ENCODE data around the gene UNK. TPM values are rescaled to one million over a fixed set of nuclear protein-coding genes. Genes with fewer than 3 reads are reported as not detected.

The UNK gene, protein sequence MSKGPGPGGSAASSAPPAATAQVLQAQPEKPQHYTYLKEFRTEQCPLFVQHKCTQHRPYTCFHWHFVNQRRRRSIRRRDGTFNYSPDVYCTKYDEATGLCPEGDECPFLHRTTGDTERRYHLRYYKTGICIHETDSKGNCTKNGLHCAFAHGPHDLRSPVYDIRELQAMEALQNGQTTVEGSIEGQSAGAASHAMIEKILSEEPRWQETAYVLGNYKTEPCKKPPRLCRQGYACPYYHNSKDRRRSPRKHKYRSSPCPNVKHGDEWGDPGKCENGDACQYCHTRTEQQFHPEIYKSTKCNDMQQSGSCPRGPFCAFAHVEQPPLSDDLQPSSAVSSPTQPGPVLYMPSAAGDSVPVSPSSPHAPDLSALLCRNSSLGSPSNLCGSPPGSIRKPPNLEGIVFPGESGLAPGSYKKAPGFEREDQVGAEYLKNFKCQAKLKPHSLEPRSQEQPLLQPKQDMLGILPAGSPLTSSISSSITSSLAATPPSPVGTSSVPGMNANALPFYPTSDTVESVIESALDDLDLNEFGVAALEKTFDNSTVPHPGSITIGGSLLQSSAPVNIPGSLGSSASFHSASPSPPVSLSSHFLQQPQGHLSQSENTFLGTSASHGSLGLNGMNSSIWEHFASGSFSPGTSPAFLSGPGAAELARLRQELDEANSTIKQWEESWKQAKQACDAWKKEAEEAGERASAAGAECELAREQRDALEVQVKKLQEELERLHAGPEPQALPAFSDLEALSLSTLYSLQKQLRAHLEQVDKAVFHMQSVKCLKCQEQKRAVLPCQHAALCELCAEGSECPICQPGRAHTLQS
- 10 to 100 TPM in 3 of 4 donors, 1 to 10 TPM in 1; 8.9 to 34.3 (median 16.3) TPM for polyA plus RNA-seq
- long read RNA-seq, donor 1 = 0 reads
- long read RNA-seq, donor 2 = 0 reads
- long read RNA-seq, donor 3, partial matches to known transcripts = 0 of 2 reads
- long read RNA-seq, donor 3, other reads (novel, unspliced or antisense) = 0 of 2 reads
- long read RNA-seq, donor 4 = 0 reads
- long read RNA-seq, donor 5, partial matches to known transcripts = 0 of 1 reads
- long read RNA-seq, donor 5, other reads (novel, unspliced or antisense) = 0 of 1 reads
- long read RNA-seq, donor 6, partial matches to known transcripts = 0 of 2 reads
- long read RNA-seq, donor 6, other reads (novel, unspliced or antisense) = 0 of 2 reads
- long read RNA-seq, donor 7, transcript UNK-202 (4 exons, 1,312 nt) = major isoform, 5 of 11 reads
- long read RNA-seq, donor 7, partial matches to known transcripts = 6 of 11 reads
- long read RNA-seq, donor 7, other reads (novel, unspliced or antisense) = 0 of 11 reads
- long read RNA-seq, donor 8, partial matches to known transcripts = 0 of 1 reads
- long read RNA-seq, donor 8, other reads (novel, unspliced or antisense) = 0 of 1 reads
- long read RNA-seq, donor 9, partial matches to known transcripts = 0 of 2 reads
- long read RNA-seq, donor 9, other reads (novel, unspliced or antisense) = 0 of 2 reads
- long read RNA-seq, donor 10, partial matches to known transcripts = 0 of 3 reads
- long read RNA-seq, donor 10, other reads (novel, unspliced or antisense) = 0 of 3 reads

DNA sequence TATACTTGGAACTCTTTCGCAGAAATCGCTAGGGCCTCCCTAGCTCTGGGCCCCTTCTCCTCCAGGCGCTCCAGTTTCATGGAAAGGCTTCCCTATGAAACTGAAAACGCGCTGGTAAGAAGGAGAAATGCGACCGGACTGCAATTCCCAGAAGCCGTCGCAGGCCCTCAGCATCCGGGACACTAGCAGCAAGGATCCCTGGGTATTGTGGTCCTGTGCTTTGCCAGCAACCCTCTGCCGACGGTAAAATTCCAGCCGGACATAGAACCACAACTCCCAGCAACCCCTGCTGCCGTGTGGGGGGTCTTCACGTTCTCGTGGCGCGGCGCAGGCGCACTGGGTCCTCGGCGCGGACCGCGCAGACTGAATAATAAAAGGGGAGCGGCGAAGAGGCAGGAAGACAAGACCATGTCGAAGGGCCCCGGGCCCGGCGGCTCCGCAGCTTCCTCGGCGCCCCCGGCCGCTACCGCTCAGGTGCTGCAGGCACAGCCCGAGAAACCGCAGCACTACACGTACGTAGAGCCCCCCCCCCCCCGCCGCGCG, at the start of gene UNK:
TSS of gene UNK (plus strand) at position 334 of the 543 bp plus-strand sequence. CDS start at position 409, 75 bp downstream.
- H3K36me3 ChIP-seq (ENCODE audit: control insufficient read depth in 3 of 3, insufficient read depth in 2 of 3, low read depth in 1 of 3, low read length in 3 of 3) = peaks cover 0 to 4% (median 0%) of the 10 kb centered on the region in 3 donors
- H3K4me1 ChIP-seq (ENCODE audit: control insufficient read depth in 3 of 3, insufficient read depth in 2 of 3, low read depth in 1 of 3, low read length in 2 of 3) = peaks cover 0 to 32% (median 17%) of the 10 kb centered on the region in 3 donors
- DNase-seq (peak; percentile 99 to 100), FAIRE-seq (no peak)
- peak within 1 kb of the TSS; percentile 44 to 65 (median 50) for H3K4me3 ChIP-seq (ENCODE audit: low read depth in 1 of 3, low read length in 3 of 3)
- no peaks in the 10 kb centered on the region for H3K27me3 ChIP-seq (ENCODE audit: control insufficient read depth in 3 of 3, insufficient read depth in 3 of 3, low read length in 3 of 3)
- no peaks in the 10 kb centered on the region for H3K9me3 ChIP-seq (ENCODE audit: control insufficient read depth in 2 of 2, insufficient read depth in 1 of 2, low read depth in 1 of 2, low read length in 1 of 2)
- WGBS, 3 donors = 0 to 1% (median 0%) methylated on average over 28 to 45 of the region's 45 CpGs
- peak within 1 kb of the TSS; percentile 97 to 100 (median 100) for H3K27ac ChIP-seq (ENCODE audit: low read depth in 1 of 3, low read length in 2 of 3)

DNA sequence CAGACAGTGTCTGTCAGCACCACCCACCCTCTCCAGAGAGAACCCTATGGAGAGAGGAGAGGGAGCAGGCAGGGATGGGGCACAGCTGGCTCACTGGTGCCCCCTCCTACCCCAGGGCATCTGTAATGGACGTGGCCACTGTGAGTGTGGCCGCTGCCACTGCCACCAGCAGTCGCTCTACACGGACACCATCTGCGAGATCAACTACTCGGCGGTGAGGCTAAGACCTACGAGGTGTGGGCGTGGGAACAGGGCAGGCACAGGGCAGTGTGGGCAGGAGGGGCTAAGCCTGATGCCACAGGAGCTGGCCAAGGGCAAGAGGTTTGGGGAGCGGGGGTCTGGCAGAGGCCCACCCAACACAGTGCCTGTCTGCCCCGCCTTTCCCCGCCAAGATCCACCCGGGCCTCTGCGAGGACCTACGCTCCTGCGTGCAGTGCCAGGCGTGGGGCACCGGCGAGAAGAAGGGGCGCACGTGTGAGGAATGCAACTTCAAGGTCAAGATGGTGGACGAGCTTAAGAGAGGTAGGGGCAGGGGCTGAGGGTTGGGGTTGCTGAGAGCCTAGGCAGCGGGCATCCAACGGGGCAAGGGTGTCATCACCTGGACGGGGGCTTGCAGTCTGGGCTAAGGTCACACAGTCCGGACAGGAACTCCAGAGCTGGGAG, 48.3 kb upstream of the UNK start:
- H3K27ac ChIP-seq (ENCODE audit: low read depth in 1 of 3, low read length in 2 of 3) = no peak overlapping the region
- no peak overlapping the region for H3K4me3 ChIP-seq (ENCODE audit: low read depth in 1 of 3, low read length in 3 of 3)
- H3K4me1 ChIP-seq (ENCODE audit: control insufficient read depth in 3 of 3, insufficient read depth in 2 of 3, low read depth in 1 of 3, low read length in 2 of 3) = peaks cover 0 to 23% (median 0%) of the 10 kb centered on the region in 3 donors
- FAIRE-seq (no peak), DNase-seq (no peak)
- WGBS, 3 donors = 87 to 91% (median 89%) methylated on average over 26 of the region's 26 CpGs
- H3K36me3 ChIP-seq (ENCODE audit: control insufficient read depth in 3 of 3, insufficient read depth in 2 of 3, low read depth in 1 of 3, low read length in 3 of 3) = peaks cover 3 to 94% (median 30%) of the 10 kb centered on the region in 3 donors
- no peaks in the 10 kb centered on the region for H3K27me3 ChIP-seq (ENCODE audit: control insufficient read depth in 3 of 3, insufficient read depth in 3 of 3, low read length in 3 of 3)
- H3K9me3 ChIP-seq (ENCODE audit: control insufficient read depth in 2 of 2, insufficient read depth in 1 of 2, low read depth in 1 of 2, low read length in 1 of 2) = no peaks in the 10 kb centered on the region

DNA sequence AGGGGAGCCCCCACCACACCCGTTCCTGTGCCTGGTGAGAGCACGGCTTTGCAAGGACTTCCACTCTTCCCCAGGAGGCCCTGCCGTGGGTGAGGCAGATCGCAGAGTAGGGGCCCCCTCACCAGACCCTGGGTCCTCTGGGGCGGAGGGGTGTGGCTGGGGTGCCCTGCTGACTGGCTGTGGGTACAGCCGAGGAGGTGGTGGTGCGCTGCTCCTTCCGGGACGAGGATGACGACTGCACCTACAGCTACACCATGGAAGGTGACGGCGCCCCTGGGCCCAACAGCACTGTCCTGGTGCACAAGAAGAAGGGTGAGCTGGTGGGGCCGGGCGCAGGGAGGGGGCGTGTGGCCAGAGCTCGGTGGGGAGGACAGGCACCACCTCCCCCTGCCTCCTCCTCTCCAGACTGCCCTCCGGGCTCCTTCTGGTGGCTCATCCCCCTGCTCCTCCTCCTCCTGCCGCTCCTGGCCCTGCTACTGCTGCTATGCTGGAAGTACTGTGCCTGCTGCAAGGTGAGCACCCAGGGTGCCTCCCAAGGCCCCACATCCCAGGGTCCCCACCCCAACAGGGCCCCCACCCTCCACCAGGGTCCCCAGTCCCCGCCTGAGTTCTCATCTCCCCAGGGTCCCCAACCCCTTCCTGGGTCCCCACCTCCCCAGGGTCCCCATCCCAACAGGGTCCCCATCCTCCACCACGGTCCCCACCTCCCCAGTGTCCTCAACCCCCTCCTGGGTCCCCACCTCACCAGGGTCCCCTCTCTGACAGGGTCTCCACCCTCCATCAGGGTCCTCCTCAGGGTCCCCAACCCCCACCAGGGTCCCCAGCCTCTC, 47.3 kb upstream of the UNK start:
- 80 to 88% (median 82%) methylated on average over 16 to 20 of the region's 20 CpGs for WGBS, 3 donors
- H3K27me3 ChIP-seq (ENCODE audit: control insufficient read depth in 3 of 3, insufficient read depth in 3 of 3, low read length in 3 of 3) = no peaks in the 10 kb centered on the region
- H3K36me3 ChIP-seq (ENCODE audit: control insufficient read depth in 3 of 3, insufficient read depth in 2 of 3, low read depth in 1 of 3, low read length in 3 of 3) = peaks cover 3 to 92% (median 34%) of the 10 kb centered on the region in 3 donors
- no peak overlapping the region for H3K4me3 ChIP-seq (ENCODE audit: low read depth in 1 of 3, low read length in 3 of 3)
- peaks cover 0 to 18% (median 0%) of the 10 kb centered on the region in 3 donors for H3K4me1 ChIP-seq (ENCODE audit: control insufficient read depth in 3 of 3, insufficient read depth in 2 of 3, low read depth in 1 of 3, low read length in 2 of 3)
- DNase-seq (no peak), FAIRE-seq (no peak)
- H3K9me3 ChIP-seq (ENCODE audit: control insufficient read depth in 2 of 2, insufficient read depth in 1 of 2, low read depth in 1 of 2, low read length in 1 of 2) = no peaks in the 10 kb centered on the region
- no peak overlapping the region for H3K27ac ChIP-seq (ENCODE audit: low read depth in 1 of 3, low read length in 2 of 3)

DNA sequence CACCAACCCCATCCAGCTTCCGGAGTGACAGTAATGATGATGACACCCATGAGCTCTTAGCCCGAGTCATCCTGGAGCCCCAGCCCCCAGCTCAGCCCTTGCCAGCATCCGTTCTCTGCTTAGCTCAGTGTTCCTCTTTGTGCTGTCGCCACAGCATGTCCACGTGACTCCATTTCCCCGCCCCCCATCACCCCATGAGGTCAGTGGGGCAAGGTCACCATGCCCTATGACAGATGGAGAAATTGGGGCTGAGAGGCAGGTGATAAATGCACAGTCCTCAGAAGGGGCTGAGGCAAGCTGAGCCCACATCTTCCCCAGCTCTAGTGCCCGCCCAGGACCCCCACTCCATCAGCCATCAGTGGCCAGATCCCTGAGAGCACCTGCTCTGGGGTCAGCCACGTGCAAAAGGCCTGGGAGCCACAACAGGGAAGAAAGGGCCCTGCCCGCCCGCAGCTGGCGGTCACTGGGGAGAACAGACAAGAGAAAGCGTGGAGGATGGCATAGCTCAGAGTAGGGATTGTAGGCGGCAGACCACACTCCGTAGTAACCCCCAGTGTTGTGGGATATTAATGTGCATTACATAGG, 46.3 kb upstream of the UNK start:
- WGBS, 3 donors = 64 to 80% (median 72%) methylated on average over 14 of the region's 14 CpGs
- Histone ChIP-seq H3K27ac (ENCODE audit: low read depth in 1 of 3, low read length in 2 of 3) (no peak overlapping the region), H3K36me3 (ENCODE audit: control insufficient read depth in 3 of 3, insufficient read depth in 2 of 3, low read depth in 1 of 3, low read length in 3 of 3) (peaks cover 3 to 94% (median 37%) of the 10 kb centered on the region in 3 donors), H3K9me3 (ENCODE audit: control insufficient read depth in 2 of 2, insufficient read depth in 1 of 2, low read depth in 1 of 2, low read length in 1 of 2) (no peaks in the 10 kb centered on the region), H3K27me3 (ENCODE audit: control insufficient read depth in 3 of 3, insufficient read depth in 3 of 3, low read length in 3 of 3) (no peaks in the 10 kb centered on the region), H3K4me3 (ENCODE audit: low read depth in 1 of 3, low read length in 3 of 3) (no peak overlapping the region), H3K4me1 (ENCODE audit: control insufficient read depth in 3 of 3, insufficient read depth in 2 of 3, low read depth in 1 of 3, low read length in 2 of 3) (peaks cover 0 to 15% (median 0%) of the 10 kb centered on the region in 3 donors)
- DNase-seq (no peak), FAIRE-seq (no peak)

DNA sequence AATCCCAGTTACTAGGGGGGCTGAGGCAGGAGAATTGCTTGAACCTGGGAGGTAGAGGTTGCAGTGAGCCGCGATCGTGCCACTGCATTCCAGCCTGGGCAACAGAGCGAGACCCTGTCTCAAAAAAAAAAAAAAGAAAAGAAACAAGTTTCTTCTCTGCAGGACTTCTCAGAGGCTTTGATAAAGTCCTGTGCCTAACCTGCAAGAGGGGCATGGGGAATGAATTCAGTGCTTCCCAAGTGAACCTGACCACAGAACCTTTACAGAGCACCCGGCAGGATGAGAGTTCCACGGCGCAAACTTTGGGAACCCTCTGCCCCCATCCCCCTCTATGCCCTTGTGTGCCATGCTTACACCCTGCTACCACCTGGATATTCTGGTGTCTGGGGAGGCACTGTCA, 45.4 kb upstream of the UNK start:
- FAIRE-seq = no peak
- H3K4me3 ChIP-seq (ENCODE audit: low read depth in 1 of 3, low read length in 3 of 3) = no peak overlapping the region
- H3K36me3 ChIP-seq (ENCODE audit: control insufficient read depth in 3 of 3, insufficient read depth in 2 of 3, low read depth in 1 of 3, low read length in 3 of 3) = peaks cover 3 to 94% (median 37%) of the 10 kb centered on the region in 3 donors

DNA sequence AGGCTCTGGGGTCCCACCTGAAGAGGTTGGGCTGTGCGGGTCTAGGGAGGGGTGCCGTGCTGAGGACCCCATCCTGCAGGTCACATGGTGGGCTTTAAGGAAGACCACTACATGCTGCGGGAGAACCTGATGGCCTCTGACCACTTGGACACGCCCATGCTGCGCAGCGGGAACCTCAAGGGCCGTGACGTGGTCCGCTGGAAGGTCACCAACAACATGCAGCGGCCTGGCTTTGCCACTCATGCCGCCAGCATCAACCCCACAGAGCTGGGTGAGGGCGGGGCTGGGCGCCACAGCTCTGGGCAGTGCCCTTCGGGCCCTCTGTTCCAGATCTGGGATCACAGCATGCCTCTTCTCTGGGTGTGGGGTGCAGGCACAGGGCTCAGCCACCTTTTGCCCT, 44.8 kb upstream of the UNK start:
- WGBS, 3 donors = 90 to 91% (median 90%) methylated on average over 14 of the region's 14 CpGs
- no peak for FAIRE-seq
- no peaks in the 10 kb centered on the region for H3K9me3 ChIP-seq (ENCODE audit: control insufficient read depth in 2 of 2, insufficient read depth in 1 of 2, low read depth in 1 of 2, low read length in 1 of 2)
- no peak overlapping the region for H3K27ac ChIP-seq (ENCODE audit: low read depth in 1 of 3, low read length in 2 of 3)
- DNase-seq = no peak
- H3K4me3 ChIP-seq (ENCODE audit: low read depth in 1 of 3, low read length in 3 of 3) = no peak overlapping the region
- H3K36me3 ChIP-seq (ENCODE audit: control insufficient read depth in 3 of 3, insufficient read depth in 2 of 3, low read depth in 1 of 3, low read length in 3 of 3) = peaks cover 3 to 93% (median 39%) of the 10 kb centered on the region in 3 donors
- H3K4me1 ChIP-seq (ENCODE audit: control insufficient read depth in 3 of 3, insufficient read depth in 2 of 3, low read depth in 1 of 3, low read length in 2 of 3) = peaks cover 0 to 2% (median 0%) of the 10 kb centered on the region in 3 donors
- no peaks in the 10 kb centered on the region for H3K27me3 ChIP-seq (ENCODE audit: control insufficient read depth in 3 of 3, insufficient read depth in 3 of 3, low read length in 3 of 3)

More for the DNA sequence above, 45.4 kb upstream of the UNK start:
- no peaks in the 10 kb centered on the region for H3K27me3 ChIP-seq (ENCODE audit: control insufficient read depth in 3 of 3, insufficient read depth in 3 of 3, low read length in 3 of 3)
- DNase-seq = no peak
- H3K27ac ChIP-seq (ENCODE audit: low read depth in 1 of 3, low read length in 2 of 3) = no peak overlapping the region
- WGBS, 3 donors = 90 to 99% (median 98%) methylated on average over 7 of the region's 7 CpGs
- no peaks in the 10 kb centered on the region for H3K9me3 ChIP-seq (ENCODE audit: control insufficient read depth in 2 of 2, insufficient read depth in 1 of 2, low read depth in 1 of 2, low read length in 1 of 2)
- H3K4me1 ChIP-seq (ENCODE audit: control insufficient read depth in 3 of 3, insufficient read depth in 2 of 3, low read depth in 1 of 3, low read length in 2 of 3) = peaks cover 0 to 9% (median 0%) of the 10 kb centered on the region in 3 donors

Data from small intestine (tissue), 16 donors.